OCI-LY3 (cell line): ENCODE results near the gene CACNG8.

ENCODE experiments used
- CTCF ChIP-seq: fragments of 200-600, 300-600 bp; sonication (generic); IDR thresholded peaks from 2 replicates; pipeline ENCODE4 v1.5.1; 2014; ENCODE audit warnings: antibody characterized with exemption, low read length, low read depth
- EZH2phosphoT487 ChIP-seq: fragments of 200-600 bp; shearing (Covaris generic); IDR thresholded peaks from 2 replicates; pipeline ENCODE4 v1.6.1; 2018; ENCODE audit warnings: antibody characterized with exemption, mixed run types, low read depth

- no peak for TF ChIP-seq CTCF
- no peak for TF ChIP-seq EZH2phosphoT487
Measured at GRCh38 chr19:53982001-53982451, 19.3 kb downstream of the CACNG8 start.
